SKM-1 treated with dmso at 0.1 percent for 144 hours (cell line): ENCODE data around the gene CRTAP.
"Not testable (repeated sequence)": the region's sequence is repeated elsewhere in the genome, so short reads cannot be mapped to it uniquely, and the experiment has no call there.

Experiments used
- DNase-seq: peaks from one replicate; lab custom pipeline; 2025; ENCODE audit not compliant: unreplicated experiment; lab: John Stamatoyannopoulos, UW

CRTAP gene

GRCh38 chr3:33113772-33114621 is at the start of gene CRTAP:
CRTAP (plus strand) TSS chr3:33114014; CDS start chr3:33114078, 64 bp downstream.
- peak; percentile 86 for DNase-seq

DNA sequence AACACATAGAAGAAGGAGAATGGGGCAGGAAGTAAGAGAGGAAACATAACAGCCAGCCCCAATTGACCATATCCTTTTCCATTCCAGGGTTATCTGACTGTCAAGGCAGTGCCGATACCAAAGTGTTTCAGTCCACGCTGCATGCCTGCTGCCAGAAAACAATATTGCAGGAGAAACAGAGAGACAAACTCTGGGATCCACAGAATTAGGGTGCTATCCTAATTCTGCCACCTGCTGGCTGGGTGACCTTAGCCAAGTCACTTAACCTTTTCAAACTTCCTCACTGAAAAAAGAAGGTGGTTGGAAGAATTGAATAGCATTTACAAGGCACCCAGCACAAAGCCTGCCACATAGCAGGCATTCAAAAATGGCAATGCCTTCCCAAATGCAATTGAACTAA is 48.9 kb upstream of the CRTAP start:
- no peak for DNase-seq

GRCh38 chr3:33067484-33067883 is 46.3 kb upstream of the CRTAP start:
- DNase-seq: no peak

- not testable (repeated sequence) for DNase-seq
These were observed 44.0 kb upstream of the CRTAP start for GRCh38 chr3:33069862-33070261.

DNA sequence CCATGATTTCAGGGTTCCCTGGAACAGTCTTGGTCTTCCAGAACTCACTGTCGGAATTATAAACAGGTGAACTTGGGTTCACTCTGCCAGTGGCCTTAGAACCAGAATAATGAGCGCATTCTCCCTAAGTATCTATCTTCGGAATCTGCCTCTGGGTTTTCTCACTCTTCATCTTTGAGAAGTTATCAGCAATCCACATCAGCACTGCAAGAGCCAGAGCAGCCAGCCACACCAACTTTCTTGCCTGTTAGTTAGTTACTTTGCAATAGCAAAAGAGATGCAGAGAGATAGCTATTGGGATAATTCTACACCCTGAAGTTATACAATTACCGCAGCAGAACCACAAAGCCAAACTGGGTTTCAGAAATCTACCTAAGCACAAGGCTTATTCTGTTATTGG is 42.6 kb upstream of the CRTAP start:
- DNase-seq: no peak

GRCh38 chr3:33071946-33072345 is 41.9 kb upstream of the CRTAP start:
- DNase-seq: no peak

DNA sequence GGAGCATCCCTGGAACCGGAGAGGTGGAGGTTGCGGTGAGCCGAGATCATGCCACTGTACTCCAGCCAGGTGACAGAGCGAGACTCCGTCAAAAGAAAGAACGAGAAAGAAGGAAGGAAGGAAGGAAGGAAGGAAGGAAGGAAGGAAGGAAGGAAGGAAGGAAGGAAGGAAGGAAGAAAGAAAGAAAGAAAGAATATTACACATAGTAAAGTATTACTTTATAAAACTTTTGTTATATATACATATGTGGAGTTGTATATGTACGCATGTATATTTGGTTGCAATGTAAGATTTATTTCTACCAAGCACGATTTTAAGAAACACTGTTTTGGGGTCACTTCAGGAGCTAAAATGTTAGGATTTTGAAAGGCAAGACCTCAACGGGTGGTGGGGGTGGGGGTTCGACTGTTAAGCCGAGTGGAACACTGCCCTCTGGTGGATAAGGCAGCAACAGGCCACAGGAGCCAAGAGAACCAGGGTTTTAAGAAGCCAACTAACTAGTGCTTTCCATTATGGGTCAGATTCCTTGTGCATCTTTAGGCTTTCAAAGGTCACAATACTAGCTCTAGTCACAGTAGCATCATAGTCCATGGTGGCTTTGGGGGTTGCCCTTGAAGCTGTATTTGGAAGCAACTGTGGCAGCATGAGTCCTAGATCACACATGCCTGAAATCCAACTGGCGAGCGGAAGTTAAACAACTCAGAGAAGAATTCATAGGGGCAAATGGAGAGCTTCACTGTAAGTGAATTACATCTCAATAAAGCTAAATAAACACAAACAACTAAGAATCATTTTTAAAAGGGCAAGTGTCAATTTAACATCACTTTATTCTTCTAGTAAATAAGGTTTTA is 39.4 kb upstream of the CRTAP start:
- peak; percentile 52 for DNase-seq

GRCh38 chr3:33075995-33076394 is 37.8 kb upstream of the CRTAP start:
- no peak for DNase-seq

DNA sequence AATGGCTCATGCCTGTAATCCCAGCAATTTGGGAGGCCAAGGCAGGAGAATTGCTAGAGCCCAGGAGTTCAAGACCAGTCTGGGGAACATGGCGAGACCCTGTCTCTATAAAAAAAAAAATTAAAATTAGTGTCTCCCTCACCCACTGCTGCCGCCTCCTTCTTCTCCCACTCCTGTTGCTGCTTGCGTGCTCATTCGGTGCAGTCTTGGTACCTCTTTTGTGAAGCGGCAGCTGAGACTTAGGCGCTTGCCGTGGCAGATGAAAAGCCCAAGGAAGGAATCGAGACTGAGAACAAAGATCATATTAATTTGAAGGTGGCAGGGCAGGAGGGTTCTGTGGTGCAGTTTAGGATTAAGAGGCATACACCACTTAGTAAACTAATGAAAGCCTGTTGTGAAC is 36.9 kb upstream of the CRTAP start:
- no peak for DNase-seq

DNA sequence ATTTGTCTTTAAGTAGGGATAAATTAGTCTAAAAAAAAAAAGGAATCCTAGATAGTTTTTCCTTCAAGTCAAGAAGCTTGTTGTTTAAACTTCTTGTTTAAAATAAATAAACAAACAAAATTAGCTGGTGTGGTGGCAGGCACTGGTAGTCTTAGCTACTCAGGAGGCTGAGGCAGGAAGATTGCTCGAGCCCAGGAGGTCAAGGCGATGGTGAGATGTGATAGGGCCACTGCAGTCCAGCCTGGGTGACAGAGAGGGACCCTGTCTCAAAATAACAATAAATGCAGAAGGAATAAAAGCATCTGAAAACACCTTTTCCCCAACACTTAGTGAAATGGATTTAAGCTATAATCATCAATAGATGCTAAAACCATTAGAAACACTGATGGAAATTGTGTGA is 35.8 kb upstream of the CRTAP start:
- DNase-seq: no peak

DNA sequence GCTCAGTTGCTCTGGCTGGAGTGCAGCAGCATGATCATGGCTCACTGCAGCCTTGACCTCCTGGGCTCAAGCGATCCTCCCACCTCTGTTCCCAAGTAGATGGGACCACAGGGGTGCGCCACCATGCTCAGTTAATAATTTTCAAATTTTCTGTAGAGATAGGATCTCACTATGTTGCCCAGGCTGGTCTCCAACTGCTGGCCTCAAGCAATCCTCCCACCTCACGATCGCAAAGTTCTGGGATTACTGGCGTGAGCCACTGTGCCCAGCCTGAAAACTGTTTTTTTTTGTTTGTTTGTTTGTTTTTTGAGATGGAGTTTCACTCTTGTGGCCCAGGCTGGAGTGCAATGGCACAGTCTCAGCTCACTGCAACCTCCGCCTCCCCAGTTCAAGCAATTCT is 34.0 kb upstream of the CRTAP start:
- not testable (repeated sequence) for DNase-seq

DNA sequence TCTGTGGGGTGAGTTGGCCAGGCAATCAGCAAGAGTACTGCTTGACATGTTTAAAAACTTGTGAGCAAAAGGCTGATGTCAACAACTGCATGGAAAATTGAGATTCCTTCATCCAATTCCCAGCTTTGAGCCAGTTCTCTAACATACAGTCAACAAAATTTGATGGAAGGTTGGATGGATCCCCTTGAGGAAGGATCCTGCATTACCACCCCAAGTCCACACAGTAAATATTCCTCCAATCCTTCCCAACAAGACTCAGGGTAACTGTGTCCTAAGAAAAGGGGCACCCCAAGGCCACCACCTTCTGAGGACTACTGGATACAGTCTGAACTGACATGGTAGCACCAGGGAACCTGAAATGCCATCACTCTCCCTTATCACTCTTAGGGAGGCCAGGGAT is 32.0 kb upstream of the CRTAP start:
- no peak for DNase-seq

- DNase-seq: no peak
These were observed 29.9 kb upstream of the CRTAP start for GRCh38 chr3:33083958-33084357.

DNA sequence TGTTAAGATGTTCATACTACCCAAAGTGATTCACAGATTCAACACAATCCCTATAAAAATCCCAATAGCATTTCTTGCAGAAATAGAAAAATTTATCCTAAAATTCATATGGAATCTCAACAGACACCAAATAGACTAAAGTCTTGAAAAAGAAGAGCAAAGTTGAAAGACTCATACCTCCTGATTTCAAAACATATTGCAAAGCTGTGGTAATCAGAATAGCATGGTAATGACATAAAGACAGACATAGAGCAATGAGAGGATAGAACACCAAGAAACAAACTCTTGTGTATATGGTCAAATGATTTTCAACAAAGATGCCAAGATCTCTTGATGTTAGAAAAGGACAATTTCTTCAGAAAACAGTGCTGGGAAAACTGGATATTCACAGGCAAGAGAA is 25.1 kb upstream of the CRTAP start:
- no peak for DNase-seq

GRCh38 chr3:33089515-33089914 is 24.3 kb upstream of the CRTAP start:
- no peak for DNase-seq

DNA sequence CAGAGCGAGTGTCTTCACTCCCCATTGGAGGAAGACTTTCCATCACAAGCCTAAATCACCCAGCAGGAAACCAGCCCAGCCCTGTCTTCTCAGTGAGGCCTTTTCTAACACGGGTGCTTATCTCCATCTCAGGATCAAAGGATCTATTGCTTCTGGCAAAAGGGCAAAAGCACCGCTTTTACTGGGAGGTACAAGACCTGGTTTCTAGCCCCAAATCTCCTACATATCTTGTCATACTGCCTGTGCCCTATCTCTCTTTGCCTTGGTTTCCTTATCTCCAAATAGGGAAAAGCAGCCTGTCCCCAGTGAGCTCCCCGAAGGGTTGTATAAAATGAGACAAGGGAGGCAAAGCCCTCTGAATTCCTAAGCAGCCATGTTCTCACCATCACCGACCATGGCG is 22.1 kb upstream of the CRTAP start:
- no peak for DNase-seq

DNA sequence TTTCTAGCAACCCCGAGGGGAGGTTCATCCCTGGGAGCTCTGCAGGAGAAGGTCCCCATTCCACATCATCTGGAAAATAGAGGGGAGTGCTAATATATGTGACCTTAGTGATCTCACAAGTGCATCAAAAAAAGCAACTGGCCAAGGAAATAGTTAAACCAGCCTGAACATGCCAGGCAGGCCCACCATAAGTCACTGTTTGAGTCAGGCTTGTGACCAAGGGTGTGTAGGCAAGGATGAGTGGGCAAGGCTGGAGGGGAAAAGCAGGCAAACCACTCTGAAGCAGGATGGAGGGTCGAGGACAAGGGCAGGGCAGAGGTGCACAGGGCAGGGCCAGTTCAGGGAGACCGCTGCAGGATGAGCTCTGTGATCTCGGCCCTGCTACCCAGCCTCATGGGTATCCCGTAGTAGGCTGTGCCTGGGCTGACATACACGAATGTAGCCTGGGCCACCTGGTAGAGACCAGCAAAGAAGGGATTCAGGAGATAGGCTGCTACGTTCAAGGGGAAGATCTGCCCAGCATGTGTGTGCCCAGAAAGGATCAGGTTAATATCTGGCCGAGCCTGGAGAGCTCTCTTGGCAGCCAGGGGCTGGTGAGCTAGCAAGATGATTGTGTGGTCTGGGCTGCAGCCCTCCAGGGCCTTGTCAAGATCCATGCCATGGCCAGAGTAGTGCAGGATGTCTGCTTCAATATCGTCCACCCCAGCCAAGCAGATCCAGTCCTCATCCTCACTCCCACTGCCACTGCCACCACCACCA is 21.1 kb upstream of the CRTAP start:
- DNase-seq: no peak

DNA sequence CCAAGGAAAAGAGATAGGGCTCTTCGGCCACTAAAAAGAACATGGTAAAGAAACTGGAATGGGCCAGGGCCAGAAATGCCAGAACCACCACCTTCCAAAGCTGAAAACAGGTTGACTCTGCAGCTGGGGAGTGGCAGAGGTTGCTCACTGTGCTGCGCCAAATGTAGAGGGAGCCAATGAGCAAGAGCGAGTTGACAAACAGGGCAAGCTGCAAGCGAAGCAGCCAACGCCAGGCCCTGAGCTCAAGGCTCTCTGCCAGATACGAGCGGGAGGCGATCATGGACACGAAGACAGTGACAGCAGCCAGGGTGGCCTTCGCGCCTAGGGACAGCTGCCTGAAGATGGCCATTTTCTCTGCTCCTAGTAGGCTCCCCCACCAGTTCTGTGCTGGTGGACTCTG is 20.0 kb upstream of the CRTAP start:
- DNase-seq: no peak

DNA sequence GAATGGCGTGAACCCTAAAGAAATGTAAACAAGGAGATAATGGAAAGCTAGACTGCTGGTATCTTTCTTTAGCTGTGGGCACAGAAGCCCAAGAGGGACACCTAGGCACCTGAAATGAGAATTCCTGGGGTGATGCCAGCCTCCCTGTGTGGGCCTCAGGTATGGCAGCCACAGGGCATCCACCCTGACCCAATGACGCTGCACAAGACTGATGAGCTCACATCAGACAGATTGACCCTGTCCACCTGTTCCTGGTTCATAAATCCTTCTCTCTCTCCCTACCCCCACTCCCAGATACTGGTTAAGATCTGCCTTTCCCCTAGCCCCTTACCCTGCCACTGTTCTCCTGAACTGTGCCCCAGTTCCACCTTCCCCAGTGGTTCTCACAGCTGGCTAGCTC is 18.4 kb upstream of the CRTAP start:
- no peak for DNase-seq

GRCh38 chr3:33096093-33096868 is 17.5 kb upstream of the CRTAP start:
- DNase-seq: peak; percentile 47
